ENCODE results near the gene ALKAL2.

ALKAL2 gene

GRCh38 chr2:234421-234820, 53.5 kb downstream of the ALKAL2 start:
- Histone ChIP-seq H3K4me1 (ENCODE audit: control insufficient read depth, low read depth, low read length) (peaks cover 14% of the 10 kb centered on the region), H3K36me3 (ENCODE audit: control insufficient read depth, low read depth, low read length) (no peaks in the 10 kb centered on the region), H3K27ac (ENCODE audit: low read length) (no peak overlapping the region), H3K4me3 (ENCODE audit: low read length) (no peak overlapping the region), H3K9me3 (ENCODE audit: control insufficient read depth, low read depth, low read length) (no peaks in the 10 kb centered on the region), H3K9ac (ENCODE audit: low read length) (no peak overlapping the region), H3K27me3 (ENCODE audit: control insufficient read depth, insufficient read depth, low read length) (no peaks in the 10 kb centered on the region)

GRCh38 chr2:233030-233429, 54.9 kb downstream of the ALKAL2 start:
- no peak overlapping the region for H3K4me3 ChIP-seq (ENCODE audit: low read length)
- no peak overlapping the region for H3K9ac ChIP-seq (ENCODE audit: low read length)
- no peak overlapping the region for H3K27ac ChIP-seq (ENCODE audit: low read length)
- H3K36me3 ChIP-seq (ENCODE audit: control insufficient read depth, low read depth, low read length) = no peaks in the 10 kb centered on the region
- no peaks in the 10 kb centered on the region for H3K27me3 ChIP-seq (ENCODE audit: control insufficient read depth, insufficient read depth, low read length)
- H3K4me1 ChIP-seq (ENCODE audit: control insufficient read depth, low read depth, low read length) = peaks cover 14% of the 10 kb centered on the region
- H3K9me3 ChIP-seq (ENCODE audit: control insufficient read depth, low read depth, low read length) = no peaks in the 10 kb centered on the region

DNA sequence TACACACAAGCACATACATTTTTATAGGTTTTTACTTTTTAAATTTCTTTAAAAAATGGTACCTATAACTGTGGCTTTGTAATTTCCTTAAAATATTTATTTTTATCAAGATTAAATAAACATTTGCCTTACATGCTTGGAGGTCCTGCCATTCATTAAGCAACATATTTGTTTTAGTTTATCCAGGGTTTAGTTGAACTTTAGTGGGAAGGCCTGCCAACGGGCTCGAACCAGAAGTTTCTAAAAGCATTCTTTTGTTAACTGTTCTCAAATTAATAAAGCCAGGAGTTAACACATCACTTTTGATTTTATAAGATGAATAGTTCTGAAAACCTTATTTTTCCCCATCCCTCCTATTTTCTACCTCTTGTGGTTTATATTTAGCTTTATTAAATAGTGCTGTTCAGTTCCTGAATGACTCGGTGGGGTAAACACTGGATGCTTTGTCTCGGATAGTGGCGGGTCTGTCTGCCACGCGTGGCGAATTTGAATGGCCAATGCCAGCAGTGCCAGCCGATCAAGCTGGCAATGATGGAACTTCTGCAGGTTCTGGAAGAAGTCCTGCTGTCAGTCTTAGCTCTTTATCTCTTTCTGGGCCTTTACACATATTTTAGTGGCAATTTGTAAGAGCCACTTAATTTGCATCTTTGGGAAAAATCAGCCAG, 56.2 kb downstream of the ALKAL2 start:
- Histone ChIP-seq H3K27me3 (ENCODE audit: control insufficient read depth, insufficient read depth, low read length) (no peaks in the 10 kb centered on the region), H3K27ac (ENCODE audit: low read length) (no peak overlapping the region), H3K4me1 (ENCODE audit: control insufficient read depth, low read depth, low read length) (peaks cover 14% of the 10 kb centered on the region), H3K9me3 (ENCODE audit: control insufficient read depth, low read depth, low read length) (no peaks in the 10 kb centered on the region), H3K9ac (ENCODE audit: low read length) (no peak overlapping the region), H3K4me3 (ENCODE audit: low read length) (no peak overlapping the region), H3K36me3 (ENCODE audit: control insufficient read depth, low read depth, low read length) (no peaks in the 10 kb centered on the region)

Data from iPS-18a (cell line).